Testis (tissue), 2 donors: Measurements from ENCODE around the gene YEATS2.

Source experiments
- CTCF ChIP-seq, 3 experiments: fragments of 450-650 bp in 2 of 3; fragments of 200-600 bp in 1 of 3; sonication (generic) in 1 of 3; IDR thresholded peaks; one replicate each; pipeline ENCODE4 v1.5.1; 2016 to 2019; ENCODE audit warnings: antibody characterized with exemption in 3 of 3, mild to moderate bottlenecking in 2 of 3, moderate library complexity in 1 of 3
- POLR2A ChIP-seq: fragments of 450-650 bp; IDR thresholded peaks from one replicate; pipeline ENCODE4 v1.6.1; 2017; ENCODE audit warnings: antibody characterized with exemption, mild to moderate bottlenecking, moderate library complexity

GRCh38 chr3:183815563-183815940, 118.0 kb downstream of the YEATS2 start:
- TF ChIP-seq CTCF (IDR thresholded peaks at IDR 0.05) (no peak), POLR2A (no peak)
